Spleen (tissue), 7 donors: ENCODE results near the gene SMAD3.

Experiments used
- CTCF ChIP-seq, 11 experiments: fragments of 200-600 bp in 7 of 11; fragments of 450-650 bp in 4 of 11; sonication (generic) in 4 of 11; IDR thresholded peaks in 8 of 11; conservative IDR thresholded peaks in 3 of 11; 1 replicate in 7 of 11; 2 replicates in 4 of 11; pipeline versions ENCODE4 v1.4.0 to v1.8.0; 2016 to 2021; ENCODE audit warnings: antibody characterized with exemption in 11 of 11, inconsistent platforms in 4 of 11, mild to moderate bottlenecking in 1 of 11
- POLR2A ChIP-seq, 3 donors: fragments of 450-650 bp; IDR thresholded peaks; one replicate each; pipeline ENCODE4 v1.5.1; 2017; ENCODE audit warnings: antibody characterized with exemption in 3 of 3, mild to moderate bottlenecking in 1 of 3
- POLR2AphosphoS5 ChIP-seq, 3 donors: sonication (generic); formaldehyde crosslinking; IDR thresholded peaks; one replicate each; pipeline ENCODE4 v1.5.1; 2017; ENCODE audit warnings: antibody characterized with exemption in 3 of 3
- donor health status: DM: no; HTN: no; CAD: no; lungs with moderate emphysema.
- donor health status: DM: no; HTN: no; CAD: no.
- donor health status: DM: no; HTN: no; CAD: no.

DNA sequence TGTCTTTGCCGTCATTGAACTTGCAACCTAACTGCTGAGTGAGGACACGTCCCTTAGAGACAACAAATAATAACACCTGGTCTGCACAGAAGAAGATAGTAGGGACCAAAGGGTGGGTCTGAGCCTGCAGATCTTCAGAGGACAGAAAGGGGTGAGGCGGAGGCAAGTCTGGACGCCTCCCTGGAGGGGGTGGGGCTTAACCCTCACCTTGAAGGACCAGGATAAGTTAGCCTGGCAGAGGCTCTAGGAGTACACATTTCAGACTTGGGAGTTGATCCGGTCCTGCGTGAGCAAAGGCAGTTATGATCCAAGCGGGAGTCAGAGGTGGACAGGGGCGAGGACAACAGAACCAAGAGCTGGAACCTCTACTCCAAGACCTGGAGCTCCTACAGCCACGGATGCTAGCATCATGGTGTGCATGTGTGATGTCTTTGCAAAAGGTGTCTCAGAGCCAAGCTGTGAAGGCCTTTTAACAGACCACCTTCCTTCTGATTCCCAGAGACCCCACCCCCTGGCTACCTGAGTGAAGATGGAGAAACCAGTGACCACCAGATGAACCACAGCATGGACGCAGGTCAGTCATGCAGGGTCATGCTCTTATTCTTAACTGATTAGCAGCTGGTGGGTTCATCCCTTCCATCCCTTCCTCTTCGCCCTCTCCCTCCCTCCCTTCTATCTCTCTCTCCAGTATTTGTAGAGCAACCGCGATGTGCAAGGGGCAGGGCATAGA lies 101.0 kb downstream of the SMAD3 start:
- no peak for TF ChIP-seq CTCF (IDR thresholded peaks at IDR 0.05 in 8 of 11, conservative IDR thresholded peaks at IDR 0.05 in 3 of 11)
- no peak for TF ChIP-seq POLR2A (IDR thresholded peaks at IDR 0.05)
- no peak for TF ChIP-seq POLR2AphosphoS5 (IDR thresholded peaks at IDR 0.05)
